KG1 (cell line): ENCODE results near the gene ZER1.
"Not testable (repeated sequence)": the region's sequence is repeated elsewhere in the genome, so short reads cannot be mapped to it uniquely, and the experiment has no call there.

Experiments
- DNase-seq: peaks from one replicate; lab custom pipeline; 2025; lab: John Stamatoyannopoulos, UW

Gene ZER1

DNA sequence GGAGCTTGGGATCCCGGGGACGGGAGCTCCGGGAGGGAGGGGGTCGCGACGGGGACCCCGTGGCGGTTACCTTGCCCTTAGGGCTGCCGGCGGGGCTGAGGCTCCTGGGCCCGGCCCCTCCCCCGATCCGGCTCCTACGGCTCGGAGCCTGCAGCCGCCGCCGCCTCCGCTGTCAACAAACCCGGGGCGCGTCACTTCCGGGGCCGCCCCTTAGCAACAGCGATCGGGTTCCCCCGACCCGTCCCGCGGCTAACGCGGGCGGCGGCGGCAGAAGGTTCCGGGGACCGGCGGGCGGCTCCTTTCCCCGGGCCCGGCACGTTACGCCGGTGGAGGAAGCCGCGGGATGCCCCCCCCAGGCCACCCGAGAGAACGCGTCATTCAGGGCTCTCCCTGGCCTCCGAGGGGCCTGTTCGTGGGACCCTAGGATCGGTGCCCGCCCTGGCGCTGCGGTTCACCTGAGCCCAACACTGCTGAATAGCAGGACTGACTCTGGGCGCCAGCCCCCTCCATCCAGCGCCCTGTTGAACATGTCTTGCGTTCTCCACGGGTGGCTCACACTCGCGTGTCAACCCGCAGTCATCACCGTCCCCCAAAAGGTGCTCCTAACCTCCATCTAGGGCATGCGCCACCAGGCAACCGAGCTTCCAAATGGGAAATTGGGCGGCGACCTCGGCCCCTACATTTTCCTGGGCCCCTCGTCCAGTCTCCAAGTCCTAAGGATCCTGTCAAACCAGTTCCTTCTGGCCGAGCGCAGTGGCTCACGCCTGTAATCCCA is at the start of gene ZER1:
TSS of gene ZER1 (minus strand) at position 183 of the 775 bp plus-strand sequence. CDS start 16,362 bp downstream, outside the sequence.
- peak; percentile 69 for DNase-seq

DNA sequence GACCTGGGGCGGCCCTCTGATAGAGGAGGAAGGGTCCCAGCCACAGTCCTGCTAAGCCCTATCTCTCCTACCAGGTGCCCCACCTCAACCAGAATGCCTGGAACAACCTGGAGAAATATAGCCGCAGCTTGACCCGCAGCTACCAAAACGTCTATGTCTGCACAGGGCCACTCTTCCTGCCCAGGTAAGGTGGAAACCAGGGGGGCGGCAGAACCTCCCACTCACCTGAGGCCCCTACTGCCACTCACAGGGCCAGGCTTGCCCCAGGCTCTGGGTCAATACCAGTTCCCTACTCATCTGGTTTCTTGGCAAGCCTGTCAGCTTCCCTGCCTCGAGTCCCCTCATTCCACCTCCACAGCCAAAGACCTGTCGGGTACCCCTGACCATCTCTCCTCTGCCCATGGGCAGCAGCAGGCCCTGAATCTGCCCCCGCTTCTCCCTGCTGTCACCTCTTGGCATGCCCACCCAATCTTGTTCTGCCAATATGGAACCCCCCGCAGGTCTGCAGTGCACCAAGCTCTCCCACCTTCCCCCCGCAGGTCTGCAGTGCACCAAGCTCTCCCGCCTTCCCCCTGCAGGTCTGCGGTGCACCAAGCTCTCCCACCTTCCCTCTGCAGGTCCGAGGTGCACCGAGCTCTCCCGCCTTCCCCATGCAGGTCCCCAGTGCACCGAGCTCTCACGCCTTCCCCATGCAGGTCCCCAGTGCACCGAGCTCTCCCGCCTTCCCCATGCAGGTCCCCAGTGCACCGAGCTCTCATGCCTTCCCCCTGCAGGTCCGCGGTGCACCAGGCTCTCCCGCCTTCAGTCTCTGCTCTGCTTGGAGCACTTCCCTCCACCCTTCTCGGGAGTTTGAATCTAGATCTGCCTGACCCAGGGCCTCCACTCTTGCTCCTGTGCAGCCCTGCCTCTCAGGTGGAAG is 49.2 kb upstream of the ZER1 start:
- no peak for DNase-seq

DNA sequence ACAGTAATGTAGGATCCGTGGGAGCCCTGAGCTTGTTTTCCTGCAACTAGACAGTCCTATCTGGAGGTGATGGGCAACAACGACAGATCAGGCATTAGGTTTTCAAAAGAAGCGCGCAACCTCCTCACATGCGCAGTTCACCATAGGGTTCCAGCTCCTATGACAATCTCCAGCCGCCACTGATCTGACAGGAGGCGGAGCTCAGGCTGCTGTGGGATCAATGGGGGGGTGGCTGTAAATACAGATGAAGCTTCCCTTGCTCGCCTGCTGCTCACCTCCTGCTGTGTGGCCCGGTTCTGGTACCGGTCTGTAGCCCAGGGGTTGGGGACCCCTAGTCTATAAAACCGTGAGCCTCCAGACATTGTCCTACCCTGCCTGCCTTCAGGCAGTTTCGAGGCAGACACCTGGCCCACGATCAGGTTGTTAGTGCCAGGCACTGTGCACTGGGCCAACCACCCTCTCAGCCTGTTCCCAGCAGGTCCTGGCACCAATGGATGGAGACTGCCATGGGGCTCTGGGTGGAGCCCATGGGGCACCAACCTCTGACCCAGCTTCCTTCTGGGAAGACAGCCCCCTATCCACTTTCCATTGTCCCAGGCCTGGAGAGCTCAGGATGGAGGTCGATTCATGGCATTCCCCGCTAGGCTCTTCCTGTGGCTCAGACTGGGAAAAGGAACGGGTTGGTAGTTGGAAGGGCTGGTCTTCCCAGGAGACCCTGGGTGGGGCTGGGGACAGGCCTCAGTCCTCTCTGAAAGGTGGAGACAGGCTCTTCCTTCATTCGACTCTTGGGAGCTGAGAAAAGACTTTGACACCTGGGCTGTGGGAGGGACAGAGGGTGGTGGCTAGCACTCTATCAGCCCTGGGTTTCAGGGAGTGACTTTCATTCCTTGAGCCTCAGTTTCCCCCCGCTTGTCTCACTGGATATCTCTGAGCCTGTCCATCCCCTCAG is 48.3 kb upstream of the ZER1 start:
- no peak for DNase-seq

DNA sequence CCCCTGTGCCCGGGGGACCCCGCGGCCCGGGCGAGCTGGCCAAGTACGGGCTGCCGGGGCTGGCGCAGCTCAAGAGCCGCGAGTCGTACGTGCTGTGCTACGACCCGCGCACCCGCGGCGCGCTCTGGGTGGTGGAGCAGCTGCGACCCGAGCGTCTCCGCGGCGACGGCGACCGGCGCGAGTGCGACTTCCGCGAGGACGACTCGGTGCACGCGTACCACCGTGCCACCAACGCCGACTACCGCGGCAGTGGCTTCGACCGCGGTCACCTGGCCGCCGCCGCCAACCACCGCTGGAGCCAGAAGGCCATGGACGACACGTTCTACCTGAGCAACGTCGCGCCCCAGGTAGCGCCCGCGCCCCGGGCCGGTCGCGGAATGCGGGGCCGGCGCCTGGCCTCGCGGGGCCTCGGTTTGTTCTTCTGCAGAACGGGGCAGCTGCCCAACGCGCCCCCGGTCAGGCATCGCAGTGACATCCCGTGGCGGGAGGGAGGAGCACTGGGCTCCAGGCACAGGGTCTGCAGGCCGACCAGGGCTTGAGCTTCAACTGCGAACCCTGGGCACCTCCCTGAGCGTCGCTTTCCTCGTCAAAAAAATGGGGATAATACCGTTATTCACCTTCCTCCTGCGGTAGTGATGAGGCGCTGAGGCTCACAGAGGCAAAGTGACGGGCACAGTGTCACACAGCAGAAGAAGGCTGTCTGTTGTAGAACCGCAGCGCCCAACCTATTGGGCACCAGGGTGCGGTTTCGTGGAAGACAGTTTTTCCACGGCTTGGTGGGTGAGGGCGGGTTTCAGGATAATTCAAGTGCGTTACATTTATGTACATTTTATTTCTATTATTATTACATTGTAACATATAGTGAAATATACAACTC is 47.4 kb upstream of the ZER1 start:
- no peak for DNase-seq

DNA sequence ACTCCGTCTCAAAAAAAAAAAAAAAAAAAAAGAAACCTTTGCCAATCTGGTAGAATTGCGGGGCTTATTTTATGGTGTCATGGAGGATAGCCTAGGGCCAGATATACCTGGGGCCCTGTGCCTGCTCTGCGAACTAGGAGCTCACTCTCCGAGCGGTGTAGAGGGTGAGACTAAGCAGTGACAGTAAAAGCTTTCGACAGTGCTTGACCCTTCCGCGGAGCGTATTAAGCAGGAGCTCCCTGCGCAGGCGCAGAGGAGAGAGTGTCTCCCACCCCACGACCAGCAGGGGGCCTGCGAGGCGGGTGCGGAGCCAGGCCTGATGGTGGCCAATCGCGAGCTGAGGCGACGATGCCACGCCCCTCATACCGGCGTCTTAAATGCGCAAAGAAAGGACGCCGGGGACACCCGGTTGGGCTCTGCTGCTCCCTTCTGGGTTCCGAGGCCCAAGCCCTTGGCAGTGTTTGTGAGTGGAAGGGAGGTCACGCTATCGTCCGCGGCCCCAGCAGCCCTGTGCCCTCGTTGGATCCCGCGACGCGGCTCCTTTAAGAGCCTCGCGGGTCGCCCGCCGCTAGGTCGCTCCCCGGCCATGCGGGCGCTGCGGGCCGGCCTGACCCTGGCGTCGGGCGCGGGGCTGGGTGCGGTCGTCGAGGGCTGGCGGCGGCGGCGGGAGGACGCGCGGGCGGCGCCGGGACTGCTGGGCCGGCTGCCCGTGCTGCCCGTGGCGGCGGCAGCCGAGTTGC is 46.5 kb upstream of the ZER1 start, which contains the start of gene ENDOG:
TSS of gene ENDOG (plus strand) at position 402 of the 740 bp plus-strand sequence. CDS start at position 587, 185 bp downstream.
- DNase-seq, result peak; percentile 93

DNA sequence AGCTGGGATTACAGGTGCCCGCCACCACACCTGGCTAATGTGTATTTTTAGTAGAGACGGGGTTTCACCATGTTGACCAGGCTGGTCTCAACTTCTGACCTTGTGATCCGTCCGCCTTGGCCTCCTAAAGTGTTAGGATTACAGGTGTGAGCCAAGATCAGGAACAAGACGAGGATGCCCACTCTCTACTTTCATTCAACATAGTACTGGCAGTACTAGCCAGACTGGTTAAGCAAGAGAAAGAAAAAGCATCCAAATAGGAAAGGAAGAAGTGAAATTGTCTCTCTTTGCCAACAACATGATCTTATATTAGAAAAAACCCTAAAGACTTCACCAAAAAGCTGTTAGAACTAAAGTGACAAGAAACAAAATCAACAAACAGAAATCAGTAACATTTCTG is 39.1 kb upstream of the ZER1 start:
- DNase-seq, result no peak

DNA sequence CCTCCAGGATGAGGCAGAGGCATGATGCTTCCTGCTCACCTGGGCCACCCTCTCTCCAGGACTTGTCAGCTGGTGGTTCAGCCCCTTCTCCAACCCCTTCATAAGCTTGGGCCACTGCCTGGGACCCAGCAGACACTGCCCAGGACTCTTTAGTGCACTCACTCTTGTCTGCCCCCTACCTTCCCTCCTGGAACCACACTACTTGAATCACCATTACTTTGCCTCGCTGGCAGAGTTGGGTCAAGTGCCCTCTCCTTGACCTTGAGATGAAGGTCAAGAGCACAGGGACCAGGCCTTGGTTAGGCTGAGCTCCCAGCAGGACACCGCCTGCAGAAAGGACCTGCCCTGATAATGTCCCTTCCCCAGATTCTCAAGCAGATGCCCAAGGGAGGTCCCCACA is 38.1 kb upstream of the ZER1 start:
- no peak for DNase-seq

DNA sequence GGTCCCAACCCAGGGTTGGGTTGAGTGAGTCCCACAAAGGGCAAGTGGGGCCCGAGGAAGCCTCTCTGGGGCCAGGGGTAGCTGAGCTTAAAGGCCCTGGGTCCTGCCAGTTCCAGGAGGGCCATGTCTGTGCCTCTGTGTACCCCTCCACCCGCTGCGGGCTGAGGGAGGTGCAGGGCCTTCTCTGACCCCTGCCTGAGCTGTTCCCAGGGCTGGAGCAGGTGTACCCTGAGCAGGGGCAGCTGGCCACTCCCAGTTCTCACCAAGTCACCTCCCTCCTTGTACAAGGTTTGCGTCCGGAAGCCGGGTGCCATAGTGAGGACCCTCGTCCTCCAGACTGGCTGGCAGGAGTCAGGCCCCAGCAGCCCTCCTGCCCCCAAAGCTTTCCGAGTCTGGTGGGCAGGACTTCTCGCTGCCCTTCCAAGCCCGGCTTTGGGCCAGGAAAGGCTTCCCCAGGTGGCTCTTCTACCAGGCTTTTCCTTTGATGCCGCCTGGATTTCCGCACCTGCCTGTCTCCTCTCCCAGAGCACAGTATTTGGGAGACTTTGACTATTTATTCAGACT is 37.4 kb upstream of the ZER1 start:
- no peak for DNase-seq

DNA sequence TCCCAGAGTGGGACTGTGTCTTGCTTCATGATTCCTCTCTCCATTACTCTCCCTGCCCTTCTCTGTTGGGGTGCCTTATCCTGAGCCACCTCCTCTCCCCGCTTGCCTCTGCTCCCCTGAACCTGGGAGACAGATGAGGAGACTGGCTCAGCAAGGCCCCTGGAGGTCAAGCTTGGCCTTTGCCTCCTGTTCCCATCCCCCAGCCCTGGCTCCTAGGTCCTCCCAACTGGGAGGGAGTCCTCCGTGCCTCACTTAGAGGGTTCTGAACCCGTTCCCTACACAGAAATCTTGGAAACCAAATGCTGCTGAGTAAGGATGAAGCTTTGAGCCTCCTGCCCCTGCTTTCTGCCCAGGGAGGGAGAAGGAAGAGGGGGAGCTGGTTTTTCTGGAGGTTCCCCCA is 36.8 kb upstream of the ZER1 start:
- DNase-seq, result no peak

DNA sequence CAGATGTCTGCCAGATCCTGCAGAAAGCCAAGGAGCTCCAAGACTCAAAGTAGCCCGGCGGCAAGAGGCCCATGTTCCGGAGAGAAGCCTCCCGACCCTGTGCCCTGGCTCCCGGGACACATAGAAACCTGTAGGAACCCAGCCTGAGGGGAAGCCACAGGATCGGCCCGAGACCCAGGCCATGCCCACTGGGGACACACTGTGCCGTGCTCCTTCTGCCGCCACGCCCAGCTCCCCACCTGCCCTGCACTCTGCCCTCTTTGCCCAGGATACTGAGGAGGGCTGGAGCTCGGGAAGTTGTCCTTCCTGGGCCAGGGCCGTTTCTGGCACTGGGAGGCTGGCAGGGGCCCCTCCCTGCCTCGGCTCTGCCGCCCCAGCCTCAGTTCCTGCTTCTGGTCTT is 36.1 kb upstream of the ZER1 start:
- DNase-seq, result no peak

DNA sequence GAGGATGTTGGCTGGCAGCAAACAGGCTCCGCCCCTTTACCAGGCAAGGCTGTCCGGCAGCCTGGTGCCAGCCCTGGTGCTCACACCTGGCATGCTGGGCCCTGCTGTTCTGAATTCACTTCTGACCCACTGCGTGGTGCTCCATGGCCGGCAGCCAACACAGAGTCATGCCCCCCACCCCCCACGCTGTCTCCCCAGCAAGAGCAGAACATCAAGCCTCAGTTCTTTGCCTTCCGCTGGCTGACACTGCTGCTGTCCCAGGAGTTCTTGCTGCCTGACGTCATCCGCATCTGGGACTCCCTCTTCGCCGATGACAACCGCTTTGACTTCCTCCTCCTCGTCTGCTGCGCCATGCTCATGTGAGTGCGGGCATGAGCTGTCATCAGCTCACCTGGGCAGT is 33.9 kb upstream of the ZER1 start:
- no peak for DNase-seq

DNA sequence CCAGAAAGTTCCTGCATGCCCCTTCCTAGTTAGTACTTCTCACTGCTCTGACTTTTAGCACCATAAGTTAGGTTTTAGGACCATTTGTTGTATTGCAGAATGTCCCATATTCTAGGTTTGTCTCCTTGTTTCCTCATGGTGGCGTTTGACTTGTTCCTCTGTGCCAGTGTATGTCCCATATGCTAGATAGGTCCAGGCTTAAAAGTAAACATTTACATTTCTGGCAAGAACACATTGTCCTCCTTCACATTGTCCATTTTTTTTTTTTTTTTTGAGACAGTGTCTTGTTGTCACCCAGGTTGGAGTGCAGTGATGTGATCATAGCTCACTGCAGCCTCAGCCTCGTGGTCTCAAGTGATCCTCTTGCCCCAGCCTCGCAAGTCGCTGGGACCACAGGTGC is 30.8 kb upstream of the ZER1 start:
- no peak for DNase-seq

DNA sequence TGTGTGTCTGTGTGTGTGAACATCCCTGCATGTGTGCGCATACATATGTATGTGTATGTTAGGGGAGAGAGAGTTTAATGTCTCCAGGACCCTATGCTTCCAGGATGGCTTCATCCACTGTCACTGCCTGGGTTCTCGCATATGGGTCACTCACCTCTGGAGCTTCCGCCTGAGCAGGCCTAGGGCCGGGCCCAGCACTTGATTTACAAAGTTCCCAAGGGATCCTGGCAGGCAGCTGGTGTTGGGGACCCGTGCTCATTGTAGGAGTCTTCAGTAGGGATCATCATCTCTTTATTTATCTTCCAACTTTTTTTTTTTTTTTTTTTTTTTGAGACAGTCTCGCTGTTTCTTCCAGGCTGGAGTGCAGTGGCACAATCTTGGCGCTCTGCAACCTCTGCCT is 28.3 kb upstream of the ZER1 start:
- DNase-seq, result no peak

DNA sequence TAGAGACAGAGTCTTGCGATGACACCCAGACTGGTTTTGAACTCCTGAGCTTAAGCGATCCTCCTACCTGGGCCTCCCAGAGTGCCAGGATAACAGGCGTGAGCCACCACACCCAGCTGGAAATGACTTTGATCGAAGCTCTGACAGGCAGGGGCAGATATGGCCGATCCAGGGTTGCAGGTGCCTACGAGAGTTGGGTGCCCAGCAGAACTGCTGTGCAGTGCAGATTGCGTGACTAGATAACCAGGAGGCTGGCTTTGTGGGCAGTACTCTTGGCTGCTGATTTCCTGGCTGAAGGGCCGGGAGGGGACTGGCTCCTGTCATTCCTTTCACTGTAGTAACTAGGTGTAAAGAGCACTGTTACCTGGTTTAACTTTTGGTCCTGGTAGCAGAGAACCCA is 27.2 kb upstream of the ZER1 start:
- no peak for DNase-seq

DNA sequence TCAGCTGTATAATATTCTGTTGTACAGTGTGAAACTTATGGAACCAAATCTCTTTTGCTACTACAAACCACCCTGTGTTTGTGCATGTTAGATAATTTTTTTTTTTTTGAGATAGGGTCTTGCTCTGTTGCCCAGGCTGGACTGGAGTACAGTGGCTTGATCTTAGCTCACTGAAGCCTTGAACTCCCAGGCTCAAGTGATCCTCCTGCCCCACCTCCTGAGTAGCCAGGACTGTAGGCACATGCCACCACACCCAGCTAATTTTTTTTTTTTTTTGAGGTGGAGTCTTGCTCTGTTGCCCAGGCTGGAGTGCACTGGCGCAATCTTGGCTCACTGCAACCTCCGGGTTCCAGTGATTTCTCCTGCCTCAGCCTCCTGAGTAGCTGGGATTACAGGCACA is 23.2 kb upstream of the ZER1 start:
- DNase-seq, result not testable (repeated sequence)

DNA sequence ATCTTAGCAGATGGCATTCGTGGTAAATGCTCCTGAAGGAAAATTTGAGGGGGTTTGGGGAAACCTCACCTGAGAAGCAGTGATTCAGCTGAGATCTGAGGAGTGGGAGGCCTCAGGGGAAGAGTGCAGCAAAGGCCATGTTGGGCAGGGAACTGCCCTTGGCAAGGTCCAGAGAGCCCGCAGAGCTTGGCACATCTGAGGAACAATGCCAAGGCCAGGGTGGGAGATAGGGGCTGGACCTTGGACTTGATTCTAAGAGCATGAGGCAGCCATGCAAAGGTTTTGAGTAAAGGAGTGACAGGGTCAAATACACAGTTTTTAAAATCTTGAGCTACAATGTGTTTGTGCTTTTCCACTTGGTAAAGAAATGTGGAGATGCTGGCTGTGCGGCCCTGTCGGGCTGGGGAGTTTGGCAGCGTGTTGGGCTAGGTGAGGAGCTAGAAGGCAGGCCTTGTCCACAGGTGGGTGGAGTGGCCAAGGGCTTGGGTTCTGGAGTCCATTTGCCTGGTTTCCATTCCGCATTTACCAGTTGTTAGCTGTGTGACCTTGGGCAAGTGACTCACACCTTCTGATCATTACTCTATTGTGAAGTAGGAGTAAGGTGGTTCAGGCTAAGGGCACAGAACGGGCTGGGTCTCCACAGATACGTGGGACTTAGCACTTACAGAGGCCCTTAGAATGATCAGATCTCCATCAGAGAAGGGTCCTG is 21.4 kb upstream of the ZER1 start:
- DNase-seq, result no peak

DNA sequence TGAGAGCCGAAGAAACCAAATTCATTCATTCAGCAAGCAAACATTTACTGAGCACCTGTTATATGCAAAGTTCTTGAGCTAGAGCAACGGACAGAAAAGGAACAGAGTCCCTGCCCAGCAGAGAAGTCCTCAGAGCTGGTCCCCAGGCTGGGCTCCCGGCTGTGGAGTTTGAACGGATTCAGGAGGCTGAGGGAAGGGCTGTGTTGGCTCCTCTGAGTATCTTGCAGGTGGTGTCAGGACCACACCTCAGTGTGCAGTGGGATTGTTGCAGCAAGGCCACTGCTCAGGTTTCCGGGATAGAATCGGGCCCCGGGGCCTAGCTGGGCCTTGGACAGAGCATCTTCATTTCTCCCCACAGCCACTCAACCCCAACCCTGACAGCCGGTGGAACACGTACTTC is 20.4 kb upstream of the ZER1 start:
- no peak for DNase-seq

DNA sequence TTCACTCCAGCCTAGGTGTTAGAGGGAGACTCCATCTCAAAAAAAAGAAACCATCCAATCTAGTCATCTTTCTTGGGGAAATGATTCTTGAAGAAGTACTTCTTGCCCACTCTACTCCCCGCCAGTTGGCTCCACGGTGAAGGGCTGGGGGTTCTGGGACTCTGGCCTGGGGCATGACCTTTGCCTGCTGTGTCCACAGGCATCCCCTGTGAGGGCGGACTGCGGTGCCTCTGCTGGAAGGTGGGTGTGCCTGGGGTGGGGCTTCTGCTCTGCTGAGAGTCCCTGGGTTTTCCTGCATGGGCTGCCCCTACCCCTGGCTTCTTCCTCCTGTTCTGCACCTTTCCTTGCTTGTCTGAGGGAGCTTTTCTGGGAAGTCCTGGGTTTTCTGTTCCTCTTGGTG is 18.8 kb upstream of the ZER1 start:
- no peak for DNase-seq

DNA sequence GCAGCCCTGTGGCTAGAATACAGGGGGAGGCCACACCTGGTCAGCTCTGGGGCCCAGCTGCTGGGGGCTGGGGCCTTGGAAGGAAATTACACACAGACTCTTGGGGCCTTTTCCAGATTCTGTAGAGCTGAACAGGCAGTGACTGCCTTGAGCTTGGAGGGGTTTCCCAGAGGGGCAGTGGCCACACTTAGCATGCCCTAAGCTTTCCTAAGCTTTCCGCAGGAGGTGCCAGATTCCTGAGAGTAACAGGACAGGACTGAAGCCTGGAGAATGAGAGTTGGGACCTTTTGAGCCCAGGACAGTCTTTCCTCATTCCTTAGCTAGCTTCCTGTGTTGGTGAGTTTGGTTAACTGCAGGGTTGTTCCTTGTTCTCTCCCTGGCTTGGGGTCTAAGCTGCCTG is 16.7 kb upstream of the ZER1 start:
- no peak for DNase-seq
